SU-DHL-6 (cell line): ENCODE data around the gene GOLGB1.

Source experiments
- H2AFZ ChIP-seq: fragments of 200-600 bp; sonication (generic); 2 replicates; pipeline ENCODE4 v1.6.1; 2014; ENCODE audit warnings: low read depth, mild to moderate bottlenecking, moderate library complexity, mixed read lengths, antibody characterized with exemption, low read length; ENCODE audit not compliant: severe bottlenecking
- H3F3A ChIP-seq: fragments of 200-600 bp; shearing (Covaris generic); 2 replicates; pipeline ENCODE4 v1.6.0; 2016; ENCODE audit warnings: antibody characterized with exemption, mild to moderate bottlenecking; ENCODE audit not compliant: insufficient read depth
- H3K27ac ChIP-seq: fragments of 200-600 bp; sonication (generic); 2 replicates; pipeline ENCODE4 v1.5.1; 2016; ENCODE audit warnings: low read depth, mild to moderate bottlenecking, low read length, moderate library complexity, mixed read lengths
- H3K27me3 ChIP-seq: fragments of 200-600 bp; sonication (generic), shearing (Covaris generic); 2 replicates; pipeline ENCODE4 v1.6.0; 2014; ENCODE audit warnings: mild to moderate bottlenecking, low read length
- H3K36me3 ChIP-seq: fragments of 200-600 bp; sonication (generic); 2 replicates; pipeline ENCODE4 v1.6.1; 2014; ENCODE audit warnings: mild to moderate bottlenecking, low read length, mixed read lengths
- H3K4me2 ChIP-seq: fragments of 300-600, 200-600 bp; shearing (Covaris generic), sonication (generic); 2 replicates; pipeline ENCODE4 v1.6.0; 2014; ENCODE audit warnings: low read length, low read depth, mild to moderate bottlenecking; ENCODE audit not compliant: poor library complexity, severe bottlenecking
- H3K4me3 ChIP-seq: fragments of 200-600 bp; sonication (generic); 2 replicates; pipeline ENCODE4 v1.5.1; 2014; ENCODE audit warnings: antibody characterized with exemption, low read length, mild to moderate bottlenecking, mixed read lengths; ENCODE audit not compliant: insufficient read depth, poor library complexity, severe bottlenecking
- H3K79me2 ChIP-seq: fragments of 200-600 bp; sonication (generic); 2 replicates; pipeline ENCODE4 v1.6.1; 2014; ENCODE audit warnings: mild to moderate bottlenecking, low read length, moderate library complexity; ENCODE audit not compliant: insufficient read depth
- H3K9ac ChIP-seq: fragments of 200-600 bp; sonication (generic); 2 replicates; pipeline ENCODE4 v1.7.0; 2014; ENCODE audit warnings: mild to moderate bottlenecking, low read length
- H3K9me2 ChIP-seq: fragments of 200-600 bp; sonication (generic); replicated peaks from 2 replicates; pipeline ENCODE4 v1.6.1; 2014; ENCODE audit warnings: low read length; ENCODE audit not compliant: insufficient read depth
- H3K9me3 ChIP-seq: fragments of 200-600 bp; sonication (generic); 2 replicates; pipeline ENCODE4 v1.6.1; 2014; ENCODE audit warnings: low read length, mixed read lengths; ENCODE audit not compliant: insufficient read depth
- H4K20me1 ChIP-seq: fragments of 200-600 bp; sonication (generic); 2 replicates; pipeline ENCODE4 v1.6.1; 2014; ENCODE audit warnings: low read depth, mild to moderate bottlenecking, antibody characterized with exemption, low read length, moderate library complexity, mixed read lengths
- CTCF ChIP-seq: fragments of 200-600 bp; sonication (generic); IDR thresholded peaks from one replicate; pipeline ENCODE4 v1.5.1; 2017; ENCODE audit warnings: antibody characterized with exemption, mild to moderate bottlenecking, low read length, moderate library complexity; ENCODE audit not compliant: insufficient read depth, poor library complexity, severe bottlenecking
- EZH2phosphoT487 ChIP-seq: fragments of 200-600 bp; sonication (generic), shearing (Covaris generic); conservative IDR thresholded peaks from 2 replicates; pipeline ENCODE4 v1.6.1; 2018; ENCODE audit warnings: mild to moderate bottlenecking, antibody characterized with exemption, low read length, moderate library complexity, mixed read lengths

GOLGB1 gene

GRCh38 chr3:121651684-121652083 is 97.9 kb downstream of the GOLGB1 start:
- Histone ChIP-seq H3K79me2 (peaks cover 15% of the 10 kb centered on the region; the same call in 1 of the 2 replicates), H2AFZ (no peak overlapping the region), H4K20me1 (no peaks in the 10 kb centered on the region), H3F3A (no peaks in the 10 kb centered on the region), H3K9ac (no peak overlapping the region), H3K36me3 (peaks cover 38% of the 10 kb centered on the region), H3K27me3 (no peaks in the 10 kb centered on the region), H3K4me2 (no peak overlapping the region), H3K9me2 (no peaks in the 10 kb centered on the region), H3K4me3 (no peak overlapping the region), H3K27ac (no peak overlapping the region), H3K9me3 (no peaks in the 10 kb centered on the region)
- TF ChIP-seq CTCF (no peak), EZH2phosphoT487 (no peak)

- Histone ChIP-seq H3K79me2 (peaks cover 15% of the 10 kb centered on the region; the same call in 1 of the 2 replicates), H3K9ac (no peak overlapping the region), H3K27me3 (no peaks in the 10 kb centered on the region), H3K4me3 (no peak overlapping the region), H3K36me3 (peaks cover 40% of the 10 kb centered on the region; the same call in 1 of the 2 replicates), H4K20me1 (no peaks in the 10 kb centered on the region), H3K27ac (no peak overlapping the region), H3F3A (no peaks in the 10 kb centered on the region), H2AFZ (no peak overlapping the region), H3K9me2 (no peaks in the 10 kb centered on the region), H3K4me2 (no peak overlapping the region), H3K9me3 (no peaks in the 10 kb centered on the region)
- TF ChIP-seq EZH2phosphoT487 (no peak), CTCF (no peak)
Measured at GRCh38 chr3:121649645-121650044, 99.9 kb downstream of the GOLGB1 start.

- Histone ChIP-seq H4K20me1 (no peaks in the 10 kb centered on the region), H3K9ac (no peak overlapping the region), H3K27me3 (no peaks in the 10 kb centered on the region), H3K79me2 (peaks cover 10% of the 10 kb centered on the region; the same call in 1 of the 2 replicates), H3K27ac (no peak overlapping the region), H3K4me2 (no peak overlapping the region), H3K9me3 (no peaks in the 10 kb centered on the region), H3K9me2 (no peaks in the 10 kb centered on the region), H3F3A (no peaks in the 10 kb centered on the region), H2AFZ (no peak overlapping the region), H3K4me3 (no peak overlapping the region), H3K36me3 (peaks cover 41% of the 10 kb centered on the region)
- TF ChIP-seq EZH2phosphoT487 = no peak
Measured at GRCh38 chr3:121648219-121648958, 101.2 kb downstream of the GOLGB1 start.

- no peaks in the 10 kb centered on the region for H3K9me2 ChIP-seq
- H2AFZ ChIP-seq = no peak overlapping the region
- no peak overlapping the region for H3K9ac ChIP-seq
- no peaks in the 10 kb centered on the region for H3F3A ChIP-seq
- H3K27me3 ChIP-seq = no peaks in the 10 kb centered on the region
- TF ChIP-seq CTCF (no peak), EZH2phosphoT487 (no peak)
- H3K4me2 ChIP-seq = no peak overlapping the region
- H3K79me2 ChIP-seq = no peaks in the 10 kb centered on the region
- peaks cover 41% of the 10 kb centered on the region for H3K36me3 ChIP-seq
- H3K4me3 ChIP-seq = no peak overlapping the region
- no peaks in the 10 kb centered on the region for H4K20me1 ChIP-seq
- no peak overlapping the region for H3K27ac ChIP-seq
- H3K9me3 ChIP-seq = no peaks in the 10 kb centered on the region
Measured at GRCh38 chr3:121645054-121645453, 104.5 kb downstream of the GOLGB1 start.
